Erythroblast (primary cell): ENCODE results near the gene TEX14.

Source experiments
- GATA1 ChIP-seq: IDR thresholded peaks from 2 replicates; pipeline ENCODE4 v1.6.1; 2011; ENCODE audit warnings: low read depth, mild to moderate bottlenecking, control low read depth, low read length, moderate library complexity
- POLR2A ChIP-seq: IDR thresholded peaks from 2 replicates; pipeline ENCODE4 v1.6.1; 2011; ENCODE audit warnings: mild to moderate bottlenecking, low read length

GRCh38 chr17:58703137-58703915 lies 11.5 kb upstream of the TEX14 start:
- TF ChIP-seq POLR2A (no peak), GATA1 (no peak)
